Endothelial cell of umbilical vein (primary cell): Measurements from ENCODE around the gene ALG5. TPM values are rescaled to one million over a fixed set of nuclear protein-coding genes. Genes with fewer than 3 reads are reported as not detected.

Experiments
- BruUV-seq: library from RNA; stranded (reverse); fragments of 400-500 nt; replicated peaks from 2 replicates; lab custom pipeline; 2021; lab: Mats Ljungman, UMichigan
- CTCF ChIA-PET: fragments of 300-600, 350-600 bp; sonication (Branson Sonifier 250); formaldehyde crosslinking; loops from one replicate; lab custom pipeline; 2021; ENCODE audit warnings: antibody characterized with exemption, inconsistent platforms; lab: Charles Lee
- POLR2A ChIA-PET: fragments of 300-600, 350-600 bp; sonication (Branson Sonifier 250); formaldehyde crosslinking; loops from one replicate; lab custom pipeline; 2021; ENCODE audit warnings: antibody characterized with exemption, inconsistent platforms; lab: Charles Lee
- DNase-seq: peaks from one replicate; pipeline ENCODE4 v3.0.0-alpha.2; 2011; ENCODE audit warnings: low read depth, low spot score
- FAIRE-seq: peaks from 2 replicates; lab custom pipeline; 2011; peaks lifted over from hg19 to GRCh38; lab: Jason Lieb, UNC
- H2AFZ ChIP-seq: 2 replicates; pipeline ENCODE4 v1.6.0; 2012; ENCODE audit warnings: low read depth, low read length, control low read depth, inconsistent platforms
- H3K27ac ChIP-seq: 2 replicates; pipeline ENCODE4 v1.5.1; 2011; ENCODE audit warnings: low read depth, mild to moderate bottlenecking, control low read depth, low read length, moderate library complexity; ENCODE audit not compliant: insufficient read depth
- H3K27me3 ChIP-seq, 2 experiments: 2 replicates each; pipeline versions ENCODE4 v1.6.0 to v1.6.1; 2011; ENCODE audit warnings: low read length in 2 of 2, mixed read lengths in 1 of 2; ENCODE audit not compliant: control insufficient read depth in 2 of 2, insufficient read depth in 2 of 2
- H3K36me3 ChIP-seq, 2 experiments: 2 replicates in 1 of 2; 3 replicates in 1 of 2; pipeline ENCODE4 v1.5.1; 2011; ENCODE audit warnings: low read length in 2 of 2, mild to moderate bottlenecking in 1 of 2, moderate library complexity in 1 of 2; ENCODE audit not compliant: control insufficient read depth in 2 of 2, insufficient read depth in 2 of 2; ENCODE audit errors: extremely low read depth in 1 of 2
- H3K4me1 ChIP-seq: 3 replicates; pipeline ENCODE4 v1.5.1; 2011; ENCODE audit warnings: mild to moderate bottlenecking, low read length; ENCODE audit not compliant: control insufficient read depth, insufficient read depth; ENCODE audit errors: extremely low read depth
- H3K4me2 ChIP-seq: 2 replicates; pipeline ENCODE4 v1.6.1; 2011; ENCODE audit warnings: low read length, control low read depth, mixed read lengths; ENCODE audit not compliant: insufficient read depth
- H3K4me3 ChIP-seq, 3 experiments: fragments of 200-600 bp in 1 of 3; sonication (generic), shearing (Covaris generic) in 1 of 3; replicated peaks in 1 of 3; 2 replicates each; pipeline ENCODE4 v1.5.1; 2011 to 2016; ENCODE audit warnings: control low read depth in 3 of 3, low read length in 3 of 3, mild to moderate bottlenecking in 2 of 3, inconsistent platforms in 1 of 3, low read depth in 1 of 3, moderate library complexity in 1 of 3; ENCODE audit not compliant: insufficient read depth in 1 of 3
- H3K79me2 ChIP-seq: 2 replicates; pipeline ENCODE4 v1.6.0; 2012; ENCODE audit warnings: low read length, inconsistent platforms; ENCODE audit not compliant: control insufficient read depth, insufficient read depth
- H3K9ac ChIP-seq: replicated peaks from 2 replicates; pipeline ENCODE3; 2011; ENCODE audit warnings: low read length, control low read depth; ENCODE audit not compliant: insufficient read depth; ENCODE audit errors: extremely low read depth
- H3K9me1 ChIP-seq: replicated peaks from 3 replicates; pipeline ENCODE4 v1.6.0; 2011; ENCODE audit warnings: mild to moderate bottlenecking, low read length; ENCODE audit not compliant: control insufficient read depth, insufficient read depth; ENCODE audit errors: extremely low read depth
- H3K9me3 ChIP-seq: replicated peaks from 2 replicates; pipeline ENCODE4 v1.5.1; 2012; ENCODE audit warnings: low read length, inconsistent platforms; ENCODE audit not compliant: control insufficient read depth, insufficient read depth
- H4K20me1 ChIP-seq: replicated peaks from 2 replicates; pipeline ENCODE3; 2011; ENCODE audit warnings: mild to moderate bottlenecking, low read length; ENCODE audit not compliant: control insufficient read depth, insufficient read depth; ENCODE audit errors: extremely low read depth
- EZH2 ChIP-seq: IDR thresholded peaks from 2 replicates; pipeline ENCODE4 v1.6.1; 2012; ENCODE audit warnings: borderline replicate concordance, low read depth, mild to moderate bottlenecking, moderate library complexity, low read length, inconsistent platforms; ENCODE audit not compliant: severe bottlenecking
- FOS ChIP-seq: IDR thresholded peaks from 2 replicates; pipeline ENCODE4 v1.6.1; 2011; ENCODE audit warnings: mild to moderate bottlenecking, low read length, moderate library complexity, borderline replicate concordance; ENCODE audit not compliant: insufficient read depth
- MYC ChIP-seq: IDR thresholded peaks from one replicate; pipeline ENCODE4 v1.6.1; 2011; ENCODE audit warnings: mild to moderate bottlenecking, low read depth, low read length
- POLR2A ChIP-seq: IDR thresholded peaks from 2 replicates; pipeline ENCODE4 v1.6.1; 2012; ENCODE audit warnings: low read depth, mild to moderate bottlenecking, control low read depth, low read length
- dilution Hi-C: fragments of 300-500 bp; cut with MboI; formaldehyde crosslinking; loops from one replicate; pipeline ENCODE4 v1.15.0; 2019; ENCODE audit warnings: low sequenced_read_pairs; ENCODE audit not compliant: extremely low pct_ligation_motif_present
- intact Hi-C: fragments of 100-400 bp; cut with micrococcal nuclease; formaldehyde crosslinking; loops from one replicate; pipeline ENCODE4 v1.10.0; 2022
- polyA plus RNA-seq, 4 experiments: library from polyadenylated mRNA; depleted of rRNA in 3 of 4; stranded (reverse) in 3 of 4; unstranded in 1 of 4; fragments of >200 nt; gene quantifications; 2 replicates each; pipeline versions ENCODE4 v1.2.1 to v1.2.3, GENCODE V29; 2011 to 2012; ENCODE audit warnings: missing spikeins in 1 of 4
- total RNA-seq: library from RNA; stranded (reverse); gene quantifications from 2 replicates; pipeline ENCODE4 v1.2.3, GENCODE V29; 2021
- TF ChIP-seq, protein P1 (sequence below): IDR thresholded peaks from 2 replicates; pipeline ENCODE4 v1.6.1; 2011; ENCODE audit not compliant: insufficient read depth, insufficient read length
- TF ChIP-seq, protein P2 (sequence below), 2 donors: IDR thresholded peaks; 1 replicate in 1 of 2; 2 replicates in 1 of 2; pipeline ENCODE4 v1.5.1; 2011; ENCODE audit warnings: low read length in 2 of 2, mild to moderate bottlenecking in 2 of 2, moderate library complexity in 2 of 2, control low read depth in 1 of 2, inconsistent platforms in 1 of 2, low read depth in 1 of 2; ENCODE audit not compliant: insufficient read depth in 1 of 2; ENCODE audit errors: extremely low read depth in 1 of 2

The ALG5 gene
- total and polyA plus RNA-seq, 2 donors (not counting 3 experiments of a cell fraction or from before 2014, with no cell fraction given) = 24.4 to 29.3 TPM

DNA sequence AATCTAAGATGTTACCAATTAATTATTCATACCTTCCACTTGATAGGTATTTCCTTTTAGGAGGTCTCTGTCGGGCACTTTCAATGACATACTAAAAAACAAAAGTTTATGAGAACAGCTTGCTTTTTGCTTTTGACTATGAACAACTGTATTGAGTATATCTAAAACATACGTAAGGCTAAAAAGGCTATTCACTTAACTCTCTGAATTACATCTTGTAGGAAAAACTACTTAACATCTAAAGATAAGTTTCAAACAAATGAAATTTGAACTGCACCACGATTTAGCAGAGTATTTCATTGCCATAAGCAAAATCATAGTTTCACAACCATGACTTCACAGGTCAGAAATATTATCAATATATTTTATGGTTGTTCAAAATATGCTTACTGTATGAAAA is 48.7 kb upstream of the ALG5 start:
- ChIA-PET CTCF (interaction anchor here (0.9 to 1.6 kb wide), 4 partner anchors 11 to 199 kb away, joined by 3 read pairs; no protein-coding TSS in a partner anchor), POLR2A (no interaction called here)
- no peak for DNase-seq
- dilution Hi-C loops = no loop called here
- intact Hi-C loops = no loop called here
- Histone ChIP-seq H3K9ac (no peak overlapping the region), H3K4me1 (peaks cover 4% of the 10 kb centered on the region), H3K4me3 (no peak overlapping the region), H4K20me1 (peaks cover 5% of the 10 kb centered on the region), H3K79me2 (peaks cover 49% of the 10 kb centered on the region), H3K9me1 (no peaks in the 10 kb centered on the region), H3K27me3 (no peaks in the 10 kb centered on the region), H3K9me3 (no peaks in the 10 kb centered on the region), H3K36me3 (peaks cover 2 to 31% of the 10 kb centered on the region in 2 experiments), H2AFZ (no peak overlapping the region), H3K4me2 (no peak overlapping the region), H3K27ac (no peak overlapping the region)
- no peak for FAIRE-seq
- TF ChIP-seq, protein P1, sequence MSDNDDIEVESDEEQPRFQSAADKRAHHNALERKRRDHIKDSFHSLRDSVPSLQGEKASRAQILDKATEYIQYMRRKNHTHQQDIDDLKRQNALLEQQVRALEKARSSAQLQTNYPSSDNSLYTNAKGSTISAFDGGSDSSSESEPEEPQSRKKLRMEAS = no peak
- TF ChIP-seq POLR2A (no peak), MYC (no peak), EZH2 (no peak), FOS (no peak)
- TF ChIP-seq, protein P2, sequence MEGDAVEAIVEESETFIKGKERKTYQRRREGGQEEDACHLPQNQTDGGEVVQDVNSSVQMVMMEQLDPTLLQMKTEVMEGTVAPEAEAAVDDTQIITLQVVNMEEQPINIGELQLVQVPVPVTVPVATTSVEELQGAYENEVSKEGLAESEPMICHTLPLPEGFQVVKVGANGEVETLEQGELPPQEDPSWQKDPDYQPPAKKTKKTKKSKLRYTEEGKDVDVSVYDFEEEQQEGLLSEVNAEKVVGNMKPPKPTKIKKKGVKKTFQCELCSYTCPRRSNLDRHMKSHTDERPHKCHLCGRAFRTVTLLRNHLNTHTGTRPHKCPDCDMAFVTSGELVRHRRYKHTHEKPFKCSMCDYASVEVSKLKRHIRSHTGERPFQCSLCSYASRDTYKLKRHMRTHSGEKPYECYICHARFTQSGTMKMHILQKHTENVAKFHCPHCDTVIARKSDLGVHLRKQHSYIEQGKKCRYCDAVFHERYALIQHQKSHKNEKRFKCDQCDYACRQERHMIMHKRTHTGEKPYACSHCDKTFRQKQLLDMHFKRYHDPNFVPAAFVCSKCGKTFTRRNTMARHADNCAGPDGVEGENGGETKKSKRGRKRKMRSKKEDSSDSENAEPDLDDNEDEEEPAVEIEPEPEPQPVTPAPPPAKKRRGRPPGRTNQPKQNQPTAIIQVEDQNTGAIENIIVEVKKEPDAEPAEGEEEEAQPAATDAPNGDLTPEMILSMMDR (IDR thresholded peaks at IDR 0.05; ENCODE audit: extremely low read depth in 1 of 2, insufficient read depth in 1 of 2, low read depth in 1 of 2, low read length in 2 of 2) = no peak
- BruUV-seq = no TSS peak
